Panc1 (cell line): ENCODE data around the gene MMAB. TPM values are rescaled to one million over a fixed set of nuclear protein-coding genes. Genes with fewer than 3 reads are reported as not detected.

ENCODE experiments used
- ATAC-seq: fragments of 200-7000 bp; cut with Tn5 transposase; 2 replicates; pipeline ENCODE4 v1.9.1; 2020; ENCODE audit warnings: mild to moderate bottlenecking, moderate library complexity
- BruUV-seq: library from RNA; stranded (reverse); fragments of 400-500 nt; replicated peaks from 2 replicates; lab custom pipeline; 2021; lab: Mats Ljungman, UMichigan
- CTCF ChIA-PET: fragments of 300-600 bp; sonication (Branson Sonifier 250); formaldehyde crosslinking; loops from one replicate; lab custom pipeline; 2022; ENCODE audit warnings: antibody characterized with exemption; lab: Charles Lee
- POLR2A ChIA-PET: fragments of 300-600 bp; sonication (Branson Sonifier 250); formaldehyde crosslinking; loops from one replicate; lab custom pipeline; 2022; ENCODE audit warnings: antibody characterized with exemption; lab: Charles Lee
- DNase-seq: peaks from one replicate; pipeline ENCODE4 v3.0.0-alpha.2; 2010; ENCODE audit warnings: low read depth, low spot score
- H3K27ac ChIP-seq: 2 replicates; pipeline ENCODE4 v1.5.1; 2011; ENCODE audit warnings: mild to moderate bottlenecking, low read length, inconsistent platforms
- H3K27me3 ChIP-seq: fragments of 200-500 bp; sonication (Bioruptor generic); 2 replicates; pipeline ENCODE4 v1.6.0; 2014; ENCODE audit warnings: low read length, inconsistent platforms; ENCODE audit not compliant: control insufficient read depth, insufficient read depth
- H3K36me3 ChIP-seq: fragments of 200-500 bp; sonication (Bioruptor generic); 2 replicates; pipeline ENCODE4 v1.5.1; 2014; ENCODE audit warnings: inconsistent platforms, mild to moderate bottlenecking, low read length, moderate library complexity; ENCODE audit not compliant: control insufficient read depth, insufficient read depth
- H3K4me1 ChIP-seq: 2 replicates; pipeline ENCODE4 v1.5.1; 2011; ENCODE audit warnings: inconsistent platforms, mild to moderate bottlenecking, low read length, moderate library complexity; ENCODE audit not compliant: control insufficient read depth, insufficient read depth
- H3K4me3 ChIP-seq, 2 experiments: 2 replicates each; pipeline ENCODE4 v1.5.1; 2011 to 2012; ENCODE audit warnings: low read depth in 2 of 2, low read length in 2 of 2, mild to moderate bottlenecking in 2 of 2, inconsistent platforms in 1 of 2, moderate library complexity in 1 of 2
- H3K9me3 ChIP-seq: fragments of 200-500 bp; sonication (Bioruptor generic); 2 replicates; pipeline ENCODE4 v1.5.1; 2014; ENCODE audit warnings: low read depth, mild to moderate bottlenecking, inconsistent platforms, low read length, moderate library complexity; ENCODE audit not compliant: control insufficient read depth, insufficient read depth
- CTCF ChIP-seq: fragments of 450-650 bp; IDR thresholded peaks from 2 replicates; pipeline ENCODE4 v1.5.1; 2017; ENCODE audit warnings: mild to moderate bottlenecking
- POLR2AphosphoS5 ChIP-seq: IDR thresholded peaks from 2 replicates; pipeline ENCODE4 v1.6.1; 2012; ENCODE audit warnings: mild to moderate bottlenecking, low read depth, low read length, moderate library complexity
- REST ChIP-seq, 2 experiments: IDR thresholded peaks; 2 replicates each; pipeline ENCODE4 v1.6.1; 2011 to 2012; ENCODE audit warnings: low read depth in 2 of 2, control low read depth in 1 of 2, low read length in 1 of 2, mild to moderate bottlenecking in 1 of 2, moderate library complexity in 1 of 2; ENCODE audit not compliant: insufficient read depth in 1 of 2
- SIN3A ChIP-seq: IDR thresholded peaks from 2 replicates; pipeline ENCODE4 v1.6.1; 2012; ENCODE audit warnings: low read depth, mild to moderate bottlenecking, low read length, moderate library complexity, borderline replicate concordance; ENCODE audit not compliant: insufficient read depth
- TCF7L2 ChIP-seq: IDR thresholded peaks from 2 replicates; pipeline ENCODE4 v1.6.1; 2011; ENCODE audit warnings: mild to moderate bottlenecking, low read depth, low read length, inconsistent platforms
- in situ Hi-C: cut with HindIII; loops from 2 replicates; pipeline ENCODE4 v1.10.0; 2016; ENCODE audit warnings: low sequenced_read_pairs, low pct_unique_long_range_greater_than_20kb
- intact Hi-C: fragments of 100-400 bp; cut with micrococcal nuclease; formaldehyde crosslinking; loops from one replicate; pipeline ENCODE4 v1.10.0; 2022; ENCODE audit not compliant: unreplicated experiment
- total RNA-seq: library from RNA; stranded (reverse); gene quantifications from one replicate; pipeline ENCODE4 v1.2.1, GENCODE V29; 2021; ENCODE audit not compliant: unreplicated experiment

The MMAB gene
- total RNA-seq, 1 experiment from 2014 or later = 58.6 TPM

- BruUV-seq = TSS peak; percentile 21
- Histone ChIP-seq H3K9me3 (no peaks in the 10 kb centered on the region), H3K27me3 (no peaks in the 10 kb centered on the region), H3K36me3 (no peaks in the 10 kb centered on the region; the same call in 1 of the 2 replicates), H3K4me1 (no peaks in the 10 kb centered on the region), H3K27ac (no peak overlapping the region), H3K4me3 (no peak overlapping the region)
- ATAC-seq = no peak
- intact Hi-C loops (loop anchor here (1.0 kb wide), 1 partner anchor 22 kb away; no protein-coding TSS in a partner anchor), in situ Hi-C loops (no loop called here)
- DNase-seq = no peak
- ChIA-PET CTCF (no interaction called here), POLR2A (no interaction called here)
- no peak for TF ChIP-seq REST (IDR thresholded peaks at IDR 0.05; ENCODE audit: insufficient read depth in 1 of 2, low read depth in 2 of 2, low read length in 1 of 2)
- no peak for TF ChIP-seq POLR2AphosphoS5
- no peak for TF ChIP-seq SIN3A
- TF ChIP-seq CTCF = no peak
- no peak for TF ChIP-seq TCF7L2
Measured at GRCh38 chr12:109588461-109589239, 15.3 kb upstream of the MMAB start.

- intact Hi-C loops (loop anchor here (1.0 kb wide), 1 partner anchor 22 kb away; no protein-coding TSS in a partner anchor), in situ Hi-C loops (no loop called here)
- no peak for ATAC-seq
- ChIA-PET POLR2A (no interaction called here), CTCF (no interaction called here)
- Histone ChIP-seq H3K4me3 (no peak overlapping the region), H3K36me3 (no peaks in the 10 kb centered on the region; the same call in 1 of the 2 replicates), H3K4me1 (no peaks in the 10 kb centered on the region), H3K9me3 (no peaks in the 10 kb centered on the region), H3K27ac (no peak overlapping the region), H3K27me3 (no peaks in the 10 kb centered on the region)
- TF ChIP-seq TCF7L2 (no peak), CTCF (no peak), POLR2AphosphoS5 (no peak), SIN3A (no peak)
- BruUV-seq = no TSS peak
- no peak for DNase-seq
Measured at GRCh38 chr12:109587921-109588320, 14.6 kb upstream of the MMAB start.
